Urothelium cell line (cell line): ENCODE measurements around the gene MYOZ2.
A peak's percentile ranks its signal among the peaks of the same experiment; 100 is the strongest.

Source experiments
- DNase-seq: peaks from one replicate; pipeline ENCODE4 v3.0.0; 2011; ENCODE audit warnings: low spot score, mixed read lengths
- FAIRE-seq: peaks from 2 replicates; lab custom pipeline; 2011; peaks lifted over from hg19 to GRCh38; lab: Jason Lieb, UNC

The MYOZ2 gene

DNA sequence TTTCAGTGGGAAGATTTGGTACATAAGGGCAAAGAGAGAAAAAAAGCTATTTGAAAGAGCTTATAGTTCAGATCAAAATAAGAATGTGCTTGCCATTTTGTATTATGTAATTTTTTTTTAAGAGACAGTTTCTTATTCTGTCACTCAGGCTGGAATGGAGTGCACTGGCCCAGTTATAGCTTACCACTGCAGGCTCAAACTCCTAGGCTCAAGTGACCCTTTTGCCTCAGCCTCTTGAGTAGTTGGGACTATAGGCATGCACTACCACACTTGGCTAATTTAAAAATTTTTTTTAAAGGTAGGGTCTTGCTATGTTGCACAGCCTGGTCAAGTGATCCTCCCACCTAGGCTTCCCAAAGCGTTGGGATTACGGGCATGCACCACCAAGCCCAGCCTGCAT is 54.7 kb downstream of the MYOZ2 start:
- no peak for FAIRE-seq
- no peak for DNase-seq

DNA sequence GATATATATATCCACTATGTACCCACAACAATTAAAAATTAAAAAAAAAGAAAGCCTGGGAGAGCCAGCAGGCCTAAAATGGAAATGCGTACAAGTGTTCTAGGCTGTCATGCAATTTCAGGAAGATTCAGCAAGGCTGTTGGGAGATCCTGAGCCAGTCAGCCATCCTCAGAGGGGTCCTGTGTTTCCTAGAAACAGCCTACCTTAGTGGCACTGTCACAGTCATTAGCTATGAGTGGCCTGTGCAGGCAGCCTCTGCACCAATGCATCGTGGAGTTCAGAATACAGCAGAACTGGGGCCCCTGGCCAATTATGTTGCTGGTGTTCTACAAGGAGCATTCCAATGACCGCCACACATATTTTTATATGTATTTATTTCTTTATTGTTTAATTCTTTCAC is 55.9 kb downstream of the MYOZ2 start:
- DNase-seq (no peak), FAIRE-seq (no peak)

DNA sequence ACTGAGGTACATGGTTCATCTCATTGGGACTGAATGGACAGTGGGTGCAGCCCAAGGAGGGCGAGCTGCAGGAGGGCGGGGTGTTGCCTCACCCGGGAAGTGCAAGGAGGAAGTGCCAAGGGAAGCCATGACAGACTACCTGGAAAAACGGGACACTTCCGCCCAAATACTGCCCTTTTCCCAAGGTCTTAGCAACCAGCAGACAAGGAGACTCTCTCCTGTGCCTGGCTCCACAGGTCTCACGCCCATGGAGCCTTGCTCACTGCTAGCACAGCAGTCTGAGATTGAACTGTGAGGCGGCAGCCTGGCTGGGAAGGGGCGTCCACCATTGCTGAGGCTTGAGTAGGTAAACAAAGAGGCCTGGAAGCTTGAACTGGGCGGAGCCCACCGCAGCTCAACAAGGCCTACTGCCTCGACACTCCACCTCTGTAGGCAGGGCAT is 62.2 kb downstream of the MYOZ2 start:
- no peak for FAIRE-seq

DNA sequence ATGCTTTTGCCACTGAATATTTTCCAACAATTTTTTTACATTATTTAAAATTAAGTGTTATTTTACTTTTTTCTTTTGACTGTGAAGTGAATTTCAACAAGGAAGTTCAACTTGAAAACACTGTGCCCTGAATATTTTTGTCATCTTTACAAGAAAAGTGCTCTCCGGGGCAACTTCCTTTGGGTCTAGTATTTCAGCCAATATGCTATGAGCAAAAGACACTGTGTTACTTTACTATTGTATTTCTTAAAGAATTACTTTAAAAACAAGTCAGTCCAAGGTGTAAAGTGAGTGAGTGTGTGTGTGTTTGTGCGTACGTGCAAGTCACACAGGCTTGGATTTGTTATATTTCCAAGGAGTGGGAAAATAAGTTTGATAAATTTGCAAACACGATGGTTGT is 69.3 kb downstream of the MYOZ2 start:
- FAIRE-seq (no peak), DNase-seq (no peak)

More for the DNA sequence above, 62.2 kb downstream of the MYOZ2 start:
- no peak for DNase-seq

DNA sequence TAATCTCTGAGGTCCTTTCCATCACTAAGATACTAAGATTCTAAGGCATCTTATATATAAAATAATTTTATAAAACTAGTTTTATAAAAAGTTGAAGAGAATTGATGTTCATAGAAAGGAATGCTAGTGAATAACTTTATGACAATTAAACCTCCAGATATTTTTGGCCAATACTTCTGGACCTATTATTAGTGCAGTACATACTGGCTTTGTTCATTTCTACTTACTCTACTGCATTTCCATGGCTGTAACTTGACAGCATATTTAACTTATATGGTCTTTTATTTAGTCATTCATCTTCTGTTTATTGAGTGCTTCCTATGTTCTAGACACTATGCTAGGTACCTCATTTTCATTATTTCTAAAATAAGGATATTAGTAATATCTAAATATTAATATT is 70.1 kb downstream of the MYOZ2 start:
- FAIRE-seq (no peak), DNase-seq (no peak)

DNA sequence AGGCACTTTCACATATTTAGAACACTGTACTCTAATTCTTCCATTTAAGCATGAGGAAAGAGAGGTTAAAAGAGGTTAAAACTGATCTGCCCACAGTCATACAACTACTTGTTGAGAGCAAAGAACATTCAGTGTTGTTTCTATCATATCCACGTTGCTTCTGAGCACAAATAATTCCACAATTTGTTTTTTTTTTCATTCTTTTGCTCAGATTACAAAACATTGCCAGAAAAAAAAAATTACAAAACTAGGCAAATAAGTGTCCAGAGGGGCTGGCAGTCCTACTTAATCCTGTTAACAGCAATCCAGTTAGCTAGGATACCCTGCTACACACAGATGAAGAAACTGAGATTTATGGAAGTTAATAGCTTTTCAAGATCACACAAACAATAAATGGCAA is 70.5 kb downstream of the MYOZ2 start:
- FAIRE-seq (no peak), DNase-seq (no peak)

DNA sequence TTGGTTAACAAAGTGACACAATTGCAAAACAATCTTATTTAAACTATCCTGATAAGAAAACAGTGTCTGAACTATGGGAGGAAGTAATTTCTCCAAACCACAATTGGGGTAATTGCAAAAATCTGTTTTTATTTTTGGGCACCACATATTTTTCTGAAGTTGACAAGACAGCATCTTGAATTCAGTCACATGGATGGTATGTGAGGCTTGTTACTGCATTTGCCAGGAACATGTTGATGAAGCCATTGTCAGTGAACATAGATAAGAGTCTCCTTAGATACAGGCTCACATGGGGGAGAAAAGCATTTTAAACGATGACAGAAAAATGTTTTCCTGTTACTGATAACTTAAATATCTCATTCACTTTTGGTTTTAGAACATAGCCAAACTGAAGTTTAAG is 71.4 kb downstream of the MYOZ2 start:
- DNase-seq: no peak

DNA sequence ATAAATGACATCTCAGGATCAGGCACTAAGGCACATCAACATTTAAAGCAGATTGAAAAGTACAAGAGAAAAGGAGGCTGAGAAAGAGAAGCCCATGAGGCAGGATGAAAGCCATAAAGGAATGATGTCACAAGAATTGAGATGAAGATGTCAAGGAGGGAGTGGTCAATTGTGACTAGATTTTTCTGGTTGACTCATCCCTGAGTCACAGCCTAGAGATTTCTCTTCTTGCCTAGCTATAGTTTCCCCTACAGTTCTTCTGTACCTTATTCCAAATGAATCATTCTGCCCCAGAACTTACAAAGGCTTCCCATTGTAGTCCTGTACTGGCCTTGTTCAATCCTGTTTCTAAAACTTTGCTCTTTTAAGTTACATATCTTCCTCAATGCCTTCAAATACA is 73.4 kb downstream of the MYOZ2 start:
- DNase-seq: peak; percentile 66
- no peak for FAIRE-seq

More for the DNA sequence above, 71.4 kb downstream of the MYOZ2 start:
- no peak for FAIRE-seq

DNA sequence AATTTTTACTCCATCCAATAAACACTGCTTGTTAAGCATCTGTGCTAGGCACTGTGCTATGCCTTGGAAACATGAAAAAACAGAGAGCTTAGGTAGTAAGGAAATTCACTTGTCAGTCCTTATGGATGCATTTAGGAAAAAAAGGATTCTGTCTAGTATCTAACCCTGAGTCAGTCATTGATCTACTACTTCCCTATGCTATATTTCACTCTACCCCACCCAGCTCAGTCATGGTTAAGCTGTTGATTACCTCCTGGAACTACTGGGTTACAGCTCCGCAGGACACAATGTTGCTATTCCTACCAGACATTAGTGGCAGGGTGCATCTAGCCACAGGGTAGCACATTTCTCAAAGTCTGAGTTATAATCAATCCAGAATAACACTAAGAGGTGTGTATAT is 74.0 kb downstream of the MYOZ2 start:
- FAIRE-seq (no peak), DNase-seq (no peak)

DNA sequence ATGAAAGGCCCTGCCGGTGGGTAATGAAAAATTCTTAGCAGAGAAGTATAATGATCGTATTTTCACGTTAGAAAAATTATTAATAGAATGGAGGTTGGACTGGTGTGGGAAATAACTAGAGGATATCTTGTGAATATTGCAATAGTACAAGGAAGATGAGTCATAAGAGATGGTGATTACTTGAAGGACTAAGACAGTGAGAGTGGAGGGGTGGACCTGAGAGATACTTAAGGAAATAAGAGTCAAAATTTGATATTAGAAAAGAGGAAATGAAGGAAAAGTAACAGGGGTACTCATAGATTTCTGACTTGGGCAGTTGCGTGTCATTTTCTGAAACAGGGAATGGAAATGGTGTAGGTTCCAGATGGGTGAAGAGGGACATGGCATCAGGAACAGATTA is 75.1 kb downstream of the MYOZ2 start:
- no peak for FAIRE-seq
- DNase-seq: no peak

DNA sequence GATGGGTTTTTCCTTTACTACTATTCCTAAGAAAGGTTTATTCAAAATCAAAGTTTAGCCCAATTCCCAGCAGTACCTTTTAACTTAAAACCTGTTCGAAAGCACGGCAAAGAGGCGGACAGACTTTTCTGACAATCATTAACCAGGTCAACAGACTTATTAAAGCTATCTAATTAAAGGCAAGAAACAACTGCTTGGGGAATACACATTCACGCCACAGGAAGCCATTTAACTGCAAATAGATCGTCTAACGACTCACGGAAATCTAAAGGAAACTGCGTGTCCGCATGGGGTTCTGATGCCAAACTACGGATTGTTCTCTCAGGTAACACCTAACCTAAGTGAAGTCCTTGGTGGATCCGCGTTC is 76.2 kb downstream of the MYOZ2 start:
- FAIRE-seq (no peak), DNase-seq (no peak)

DNA sequence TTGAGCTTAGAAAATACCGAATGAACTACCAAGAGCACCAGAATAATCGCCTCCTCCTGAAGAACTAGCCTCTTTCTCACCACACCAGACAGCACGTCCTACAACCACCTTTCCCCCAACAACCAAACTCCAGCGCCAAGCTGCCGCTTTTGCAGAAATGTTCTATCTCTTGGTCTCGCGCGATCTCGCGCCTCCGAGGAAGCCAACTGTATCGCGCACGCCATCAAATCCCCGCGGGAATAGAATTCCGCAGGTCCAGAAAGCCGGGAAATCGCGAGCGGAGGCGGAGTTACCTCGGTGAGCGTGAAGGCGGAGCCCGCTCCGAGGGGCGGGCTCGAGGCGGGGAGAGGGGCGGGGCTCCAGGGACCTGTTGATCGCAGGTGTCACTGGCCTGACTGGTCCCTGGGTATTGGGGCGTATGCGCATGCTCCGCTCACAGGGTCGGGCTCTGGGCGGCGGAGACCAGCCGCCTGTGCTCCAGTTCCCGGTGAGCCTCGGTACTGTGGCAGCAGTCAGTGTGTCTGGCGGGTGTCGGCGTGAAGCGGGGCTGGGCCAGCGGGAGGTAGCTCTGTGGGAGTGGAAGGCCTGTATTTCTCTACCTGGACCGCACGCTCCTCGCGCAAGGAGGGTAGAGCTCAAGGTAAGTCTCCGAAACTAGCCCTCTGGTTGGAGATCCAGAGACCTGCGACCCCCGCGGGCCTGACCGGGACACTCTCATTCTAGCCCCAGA is 76.8 kb downstream of the MYOZ2 start, which contains the start of gene USP53:
USP53 (plus strand) TSS at position 480 of the 730 bp plus-strand sequence. CDS start 27,047 bp downstream, outside the sequence.
- FAIRE-seq (peak; percentile 94), DNase-seq (peak; percentile 97)

DNA sequence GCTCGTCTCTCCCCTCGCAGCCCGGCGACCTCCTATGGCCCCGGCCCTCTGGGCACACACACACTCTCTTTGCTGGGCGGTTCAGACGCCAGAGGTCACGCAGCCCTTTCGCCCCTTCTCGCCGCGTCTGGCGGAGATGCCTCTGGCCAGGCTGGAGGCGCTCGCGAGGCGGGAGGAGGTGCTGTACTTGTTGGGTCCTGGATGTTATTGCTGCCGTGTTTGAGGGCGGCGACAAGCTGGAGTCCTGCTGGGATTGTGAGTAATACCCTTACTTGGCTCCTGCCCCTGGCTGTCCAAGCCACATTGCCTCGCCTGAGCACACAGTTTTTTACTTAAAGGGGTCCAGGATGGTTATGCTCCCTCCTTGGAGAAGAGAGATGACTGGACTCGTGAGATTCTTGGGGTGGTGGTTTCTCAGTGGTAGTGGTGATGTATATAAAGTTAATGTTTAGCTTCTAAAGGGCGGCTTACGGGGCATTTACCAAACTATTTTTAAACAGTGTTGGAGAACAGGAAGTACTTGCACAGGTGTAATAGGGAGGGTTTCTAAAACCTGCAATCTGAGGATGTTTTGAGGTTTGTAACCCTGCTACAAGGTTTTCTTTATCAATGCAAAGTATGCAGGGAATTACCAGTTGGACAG is 77.5 kb downstream of the MYOZ2 start:
- DNase-seq (peak; percentile 83), FAIRE-seq (peak; percentile 32)

DNA sequence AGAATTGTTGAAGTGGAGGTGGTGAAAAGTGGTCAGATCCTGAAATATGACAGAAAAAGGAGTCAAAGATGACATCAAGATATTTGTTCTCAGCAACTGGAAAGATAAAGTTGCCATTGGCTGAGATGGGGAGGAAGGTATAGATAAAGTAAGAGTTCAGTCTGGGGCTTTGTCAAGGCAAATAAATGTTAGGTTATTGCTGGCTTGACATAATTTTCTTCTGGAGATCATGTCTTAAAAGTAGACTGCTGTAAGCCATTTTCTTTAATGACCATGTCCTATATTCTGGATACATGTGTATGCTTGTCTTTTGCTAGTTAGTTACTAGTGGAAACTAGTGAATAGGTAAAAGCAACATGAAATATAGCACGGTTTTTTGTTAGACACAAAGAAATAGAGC is 82.5 kb downstream of the MYOZ2 start:
- FAIRE-seq: no peak
- no peak for DNase-seq

DNA sequence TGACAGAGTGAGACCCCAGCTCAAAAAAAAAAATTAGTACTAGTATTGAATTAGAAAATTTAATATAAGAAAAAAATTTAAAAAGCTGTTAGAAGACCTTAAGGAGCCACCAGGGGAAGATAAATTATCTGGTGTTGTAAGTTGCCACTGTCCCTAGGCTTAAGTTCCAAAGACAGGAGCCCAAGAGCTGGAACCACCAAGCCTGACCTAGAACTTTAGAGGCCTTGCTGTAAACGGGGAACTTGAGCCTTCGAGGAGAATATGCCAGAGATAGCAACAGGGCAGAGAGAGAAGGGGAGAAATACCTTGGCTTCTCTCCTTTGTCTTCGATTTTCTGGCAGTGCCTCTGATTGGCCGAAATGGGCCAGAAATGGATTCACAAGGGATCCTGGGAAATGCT is 85.8 kb downstream of the MYOZ2 start:
- FAIRE-seq (no peak), DNase-seq (no peak)

DNA sequence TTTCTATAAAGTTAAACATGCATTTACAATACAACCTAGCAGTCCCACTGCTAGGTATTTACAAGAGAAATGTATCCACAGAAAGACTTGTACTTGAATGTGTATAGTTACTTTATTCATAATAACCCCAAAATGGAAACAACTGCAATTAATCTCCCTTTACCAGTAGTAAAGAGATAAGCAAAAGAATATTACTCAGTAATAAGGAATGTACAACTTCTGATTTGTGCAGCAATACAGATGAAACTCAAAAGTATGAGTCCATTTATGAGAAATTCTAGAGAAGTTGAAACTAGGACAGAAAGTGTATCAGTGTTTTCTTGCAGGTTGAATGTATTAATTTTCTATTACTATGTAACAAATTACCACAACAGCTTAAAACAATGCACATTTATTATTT is 92.1 kb downstream of the MYOZ2 start:
- no peak for DNase-seq
- no peak for FAIRE-seq

DNA sequence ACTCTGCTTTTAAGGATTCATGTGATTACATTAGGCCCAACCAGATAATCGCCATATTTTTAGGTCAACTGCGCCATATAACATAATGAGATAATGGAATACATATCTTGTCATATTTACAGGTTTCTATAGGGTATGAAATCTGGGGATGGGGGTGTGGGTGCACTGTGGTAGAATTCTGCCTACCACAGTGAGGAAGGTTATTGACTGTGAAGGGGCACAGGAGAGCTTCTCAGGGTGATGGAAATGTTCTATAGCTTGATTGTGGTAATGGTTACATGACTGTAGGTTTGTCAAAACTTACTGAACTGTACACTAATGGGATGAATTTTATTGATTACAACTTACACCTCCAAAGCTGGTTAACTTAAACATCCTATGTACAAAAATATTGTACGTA is 92.8 kb downstream of the MYOZ2 start:
- DNase-seq (no peak), FAIRE-seq (no peak)

DNA sequence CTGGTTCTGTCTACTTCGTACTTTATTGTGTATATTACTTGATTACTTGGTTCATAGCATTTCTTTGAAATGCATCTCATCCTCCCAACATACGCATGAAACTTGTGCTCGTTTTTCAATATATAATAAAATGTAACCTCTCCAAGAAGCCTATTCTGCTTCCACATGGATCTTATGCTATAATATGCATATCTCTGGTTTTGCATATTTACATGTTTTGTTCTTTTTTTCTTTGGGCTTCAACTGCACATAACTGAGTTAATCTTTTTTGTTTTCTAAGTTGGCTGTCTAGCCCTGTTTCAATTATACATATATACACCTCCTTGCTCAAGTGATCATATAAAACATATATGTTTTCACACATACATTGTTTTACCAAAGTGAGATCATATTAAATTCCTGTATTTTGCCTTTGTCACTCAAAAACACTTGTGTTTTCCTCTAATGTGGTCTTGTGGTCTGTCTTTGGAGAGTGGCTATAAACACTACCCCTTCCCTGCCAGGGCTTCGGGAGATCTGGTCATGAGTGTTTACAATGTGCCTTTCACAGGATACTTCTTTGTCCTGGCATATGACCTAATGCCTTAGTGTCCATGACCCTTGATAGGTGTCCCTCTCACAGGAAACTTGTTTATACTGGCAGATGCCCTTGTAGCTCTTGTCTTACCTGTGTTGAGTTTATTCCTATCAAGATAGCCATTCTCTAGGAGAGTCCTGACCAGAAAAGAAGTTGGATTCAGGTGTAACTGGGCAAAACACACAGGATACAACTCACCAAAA is 94.5 kb downstream of the MYOZ2 start:
- DNase-seq: no peak
- FAIRE-seq: no peak

DNA sequence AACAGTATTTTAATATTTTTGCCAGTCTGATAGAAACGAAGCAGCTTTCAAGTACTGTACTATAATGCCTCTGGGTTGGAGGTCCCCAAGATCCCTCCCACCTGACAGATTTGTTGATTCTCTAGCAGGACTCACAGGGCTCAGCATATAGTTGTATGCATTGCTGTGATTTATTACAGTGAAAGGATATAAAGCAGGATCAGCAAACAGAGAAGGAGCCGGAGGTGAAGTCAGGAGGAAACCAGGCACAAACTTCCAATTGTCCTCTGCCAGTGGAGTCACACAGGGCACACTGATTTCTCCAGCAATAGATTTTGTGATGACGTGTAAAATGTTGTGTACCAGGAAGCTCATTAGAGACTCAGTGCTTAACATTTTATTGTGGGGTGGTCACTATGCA is 95.9 kb downstream of the MYOZ2 start:
- FAIRE-seq (no peak), DNase-seq (no peak)

DNA sequence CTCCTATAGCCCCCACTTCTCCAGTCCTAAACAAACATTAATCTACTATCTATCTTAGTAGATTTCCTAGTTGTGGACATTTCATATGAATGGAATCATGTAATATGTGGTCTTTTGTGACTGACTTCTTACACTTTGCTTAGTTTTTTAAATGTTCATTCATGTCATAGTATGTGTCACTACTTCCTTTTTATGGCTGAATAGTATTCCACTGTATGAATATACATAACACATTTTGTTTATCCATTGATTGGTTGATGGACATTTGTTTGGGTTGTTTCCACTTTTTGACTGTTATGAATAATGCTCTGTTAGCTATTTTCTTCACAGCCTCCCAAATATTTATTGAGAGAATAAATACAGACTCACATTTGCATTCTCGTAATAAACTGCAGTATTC is 96.7 kb downstream of the MYOZ2 start:
- DNase-seq: no peak
- FAIRE-seq: no peak

DNA sequence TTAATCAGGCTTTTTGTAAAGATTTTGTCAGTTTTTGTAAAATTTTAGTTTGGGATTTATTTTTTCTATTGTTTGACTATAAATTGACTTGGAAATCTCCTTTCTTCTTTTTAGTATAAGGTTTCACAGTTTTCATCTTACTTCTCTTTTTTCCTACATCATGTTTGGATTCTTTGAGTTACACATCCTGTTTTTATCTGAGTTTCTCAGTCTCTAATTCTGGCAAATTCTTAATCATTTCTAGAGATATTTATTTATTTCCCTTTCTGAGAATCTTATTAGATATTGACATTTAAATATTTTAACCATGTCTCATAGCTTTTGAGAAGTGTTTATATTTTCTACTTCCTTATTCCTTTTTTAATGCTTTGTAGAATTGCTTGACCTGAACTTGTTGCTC is 97.6 kb downstream of the MYOZ2 start:
- no peak for FAIRE-seq
- no peak for DNase-seq

DNA sequence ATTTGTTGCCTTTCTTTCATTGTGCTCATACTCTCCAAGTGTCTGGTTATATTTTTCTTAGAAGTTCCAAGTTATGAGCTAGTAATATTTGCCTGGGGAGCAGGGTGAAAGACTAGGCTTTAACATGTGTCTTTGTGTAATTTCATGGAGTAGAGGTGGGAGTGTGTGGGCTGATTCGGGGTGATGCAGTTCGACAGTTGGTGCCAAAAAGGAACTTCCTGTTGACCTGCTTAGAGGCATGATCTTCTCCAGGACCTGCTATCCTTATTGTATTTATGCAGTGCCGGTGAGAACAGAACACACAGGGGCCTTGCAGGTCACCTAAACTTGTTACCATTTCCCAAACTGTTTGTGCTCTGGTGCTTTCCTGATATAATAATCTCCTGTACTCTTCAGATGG is 98.1 kb downstream of the MYOZ2 start:
- FAIRE-seq (no peak), DNase-seq (no peak)
